Right atrium auricular region (tissue), 2 donors: ENCODE measurements around the gene NXPH3. TPM values are rescaled to one million over a fixed set of nuclear protein-coding genes. Genes with fewer than 3 reads are reported as not detected.

Source experiments
- DNase-seq: peaks from one replicate; pipeline ENCODE4 v3.0.0-alpha.2; 2019; ENCODE audit warnings: low spot score
- H3K27ac ChIP-seq, 2 donors: fragments of 200-600 bp; sonication (generic); 1 replicate in 1 of 2; 2 replicates in 1 of 2; pipeline ENCODE4 v1.5.1; 2016 to 2019
- H3K27me3 ChIP-seq, 2 donors: fragments of 200-600 bp; sonication (generic); one replicate each; pipeline versions ENCODE4 v1.5.1 to v1.6.0; 2017 to 2019
- H3K36me3 ChIP-seq: fragments of 200-600 bp; sonication (generic); one replicate; pipeline ENCODE4 v1.5.1; 2016
- H3K4me1 ChIP-seq, 2 donors: fragments of 200-600 bp; sonication (generic); one replicate each; pipeline versions ENCODE4 v1.5.1 to v1.6.0; 2017 to 2019
- H3K4me3 ChIP-seq, 2 donors: fragments of 200-600 bp; sonication (generic); 1 replicate in 1 of 2; 2 replicates in 1 of 2; pipeline ENCODE4 v1.5.1; 2017 to 2019; ENCODE audit warnings: mild to moderate bottlenecking in 1 of 2, moderate library complexity in 1 of 2
- H3K9me3 ChIP-seq, 2 donors: fragments of 200-600 bp; sonication (generic); one replicate each; pipeline ENCODE4 v1.5.1; 2019
- CTCF ChIP-seq, 2 donors: fragments of 200-600 bp; sonication (generic); IDR thresholded peaks; one replicate each; pipeline ENCODE4 v1.5.1; 2019; ENCODE audit warnings: antibody characterized with exemption in 2 of 2
- total RNA-seq, 2 donors: library from RNA; depleted of rRNA; stranded (reverse); fragments of >200 nt; gene quantifications; one replicate each; pipeline ENCODE4 v1.1.0, GENCODE V29; 2016

NXPH3 gene
- total RNA-seq, 2 donors from 2014 or later: 3.4 to 8.8 TPM

- DNase-seq: no peak
- H3K4me1 ChIP-seq: peaks cover 0 to 7% of the 10 kb centered on the region in 2 donors
- no peaks in the 10 kb centered on the region for H3K27me3 ChIP-seq
- H3K36me3 ChIP-seq: peaks cover 13% of the 10 kb centered on the region
- no peak overlapping the region for H3K4me3 ChIP-seq
- H3K9me3 ChIP-seq: no peaks in the 10 kb centered on the region
- TF ChIP-seq CTCF (IDR thresholded peaks at IDR 0.05): no peak
- H3K27ac ChIP-seq: no peak overlapping the region
Observed at GRCh38 chr17:49588312-49588711, 12.6 kb downstream of the NXPH3 start.

GRCh38 chr17:49588726-49589576 lies 13.3 kb downstream of the NXPH3 start:
- Histone ChIP-seq H3K4me3 (no peak overlapping the region), H3K36me3 (peaks cover 13% of the 10 kb centered on the region), H3K27me3 (no peaks in the 10 kb centered on the region), H3K9me3 (no peaks in the 10 kb centered on the region), H3K4me1 (peaks cover 0 to under 1% of the 10 kb centered on the region in 2 donors), H3K27ac (no peak overlapping the region)
- DNase-seq: no peak
- TF ChIP-seq CTCF (IDR thresholded peaks at IDR 0.05): no peak

- H3K27ac ChIP-seq: no peak overlapping the region
- peaks cover 17% of the 10 kb centered on the region for H3K36me3 ChIP-seq
- H3K4me1 ChIP-seq: no peaks in the 10 kb centered on the region
- H3K27me3 ChIP-seq: no peaks in the 10 kb centered on the region
- no peak for DNase-seq
- no peak for TF ChIP-seq CTCF (IDR thresholded peaks at IDR 0.05)
- H3K9me3 ChIP-seq: no peaks in the 10 kb centered on the region
- no peak overlapping the region for H3K4me3 ChIP-seq
Observed at GRCh38 chr17:49589577-49589927, 13.9 kb downstream of the NXPH3 start.

GRCh38 chr17:49590874-49591273 lies 15.2 kb downstream of the NXPH3 start:
- no peaks in the 10 kb centered on the region for H3K4me1 ChIP-seq
- H3K9me3 ChIP-seq: no peaks in the 10 kb centered on the region
- no peak overlapping the region for H3K4me3 ChIP-seq
- DNase-seq: no peak
- H3K27me3 ChIP-seq: no peaks in the 10 kb centered on the region
- H3K27ac ChIP-seq: no peak overlapping the region
- peaks cover 25% of the 10 kb centered on the region for H3K36me3 ChIP-seq
- no peak for TF ChIP-seq CTCF (IDR thresholded peaks at IDR 0.05)

- no peaks in the 10 kb centered on the region for H3K27me3 ChIP-seq
- DNase-seq: no peak
- H3K4me1 ChIP-seq: peaks cover 0 to 3% of the 10 kb centered on the region in 2 donors
- H3K27ac ChIP-seq: no peak overlapping the region
- no peaks in the 10 kb centered on the region for H3K9me3 ChIP-seq
- no peak overlapping the region for H3K4me3 ChIP-seq
- no peak for TF ChIP-seq CTCF (IDR thresholded peaks at IDR 0.05)
- peaks cover 39% of the 10 kb centered on the region for H3K36me3 ChIP-seq
Observed at GRCh38 chr17:49592263-49592662, 16.6 kb downstream of the NXPH3 start.

- no peak for TF ChIP-seq CTCF (IDR thresholded peaks at IDR 0.05)
- no peaks in the 10 kb centered on the region for H3K27me3 ChIP-seq
- DNase-seq: no peak
- no peak overlapping the region for H3K4me3 ChIP-seq
- H3K4me1 ChIP-seq: peaks cover 0 to 20% of the 10 kb centered on the region in 2 donors
- no peaks in the 10 kb centered on the region for H3K9me3 ChIP-seq
- H3K36me3 ChIP-seq: peaks cover 69% of the 10 kb centered on the region
- H3K27ac ChIP-seq: no peak overlapping the region
Observed at GRCh38 chr17:49595328-49595727, 19.7 kb downstream of the NXPH3 start.
